GM12872 (cell line): ENCODE data around the gene DCC.

ENCODE experiments used
- TF ChIP-seq, protein P1 (sequence below): IDR thresholded peaks from 3 replicates; pipeline ENCODE4 v1.5.1; 2011; ENCODE audit warnings: low read depth, mild to moderate bottlenecking, low read length, moderate library complexity; ENCODE audit not compliant: insufficient read depth

Gene DCC

DNA sequence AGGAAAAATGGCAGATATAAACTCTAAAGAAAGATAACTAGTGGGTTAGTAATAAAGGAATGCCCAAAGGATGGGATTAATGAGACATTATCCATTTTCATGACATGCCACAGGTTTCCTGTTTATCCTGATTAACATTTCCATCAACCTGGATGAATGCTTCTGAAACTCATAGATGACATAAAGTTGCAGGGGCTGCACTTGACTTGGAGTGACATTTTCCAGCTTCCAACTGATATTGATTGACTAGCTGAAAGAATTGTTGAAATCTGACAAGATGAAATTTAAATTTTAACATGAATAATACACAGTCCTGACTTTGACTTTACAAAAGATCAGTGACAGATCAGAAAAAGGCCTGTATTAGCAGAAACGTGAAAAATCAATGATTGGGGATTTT is 214.2 kb downstream of the DCC start:
- TF ChIP-seq, protein P1, sequence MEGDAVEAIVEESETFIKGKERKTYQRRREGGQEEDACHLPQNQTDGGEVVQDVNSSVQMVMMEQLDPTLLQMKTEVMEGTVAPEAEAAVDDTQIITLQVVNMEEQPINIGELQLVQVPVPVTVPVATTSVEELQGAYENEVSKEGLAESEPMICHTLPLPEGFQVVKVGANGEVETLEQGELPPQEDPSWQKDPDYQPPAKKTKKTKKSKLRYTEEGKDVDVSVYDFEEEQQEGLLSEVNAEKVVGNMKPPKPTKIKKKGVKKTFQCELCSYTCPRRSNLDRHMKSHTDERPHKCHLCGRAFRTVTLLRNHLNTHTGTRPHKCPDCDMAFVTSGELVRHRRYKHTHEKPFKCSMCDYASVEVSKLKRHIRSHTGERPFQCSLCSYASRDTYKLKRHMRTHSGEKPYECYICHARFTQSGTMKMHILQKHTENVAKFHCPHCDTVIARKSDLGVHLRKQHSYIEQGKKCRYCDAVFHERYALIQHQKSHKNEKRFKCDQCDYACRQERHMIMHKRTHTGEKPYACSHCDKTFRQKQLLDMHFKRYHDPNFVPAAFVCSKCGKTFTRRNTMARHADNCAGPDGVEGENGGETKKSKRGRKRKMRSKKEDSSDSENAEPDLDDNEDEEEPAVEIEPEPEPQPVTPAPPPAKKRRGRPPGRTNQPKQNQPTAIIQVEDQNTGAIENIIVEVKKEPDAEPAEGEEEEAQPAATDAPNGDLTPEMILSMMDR = no peak

DNA sequence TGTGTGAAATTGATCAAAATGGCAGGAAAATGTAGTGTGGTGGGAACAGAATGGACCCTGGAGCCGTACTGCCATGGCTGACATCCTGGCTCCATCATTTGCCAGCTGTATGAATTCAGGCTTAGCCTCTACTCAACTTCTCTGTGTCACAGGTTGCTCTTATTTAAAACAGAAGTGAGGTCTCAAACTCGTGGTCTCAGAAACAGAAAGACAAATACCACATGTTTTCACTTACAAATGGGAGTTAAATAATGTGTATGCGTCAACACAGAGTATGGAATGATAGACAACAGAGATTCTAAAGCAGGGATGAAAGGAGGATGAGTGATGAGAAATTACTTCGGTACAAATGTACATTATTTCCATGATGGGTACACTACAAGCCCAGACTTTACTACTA is 227.4 kb downstream of the DCC start:
- TF ChIP-seq, protein P1 = no peak

GRCh38 chr18:52569492-52569891 is 229.5 kb downstream of the DCC start:
- TF ChIP-seq, protein P1 = no peak

DNA sequence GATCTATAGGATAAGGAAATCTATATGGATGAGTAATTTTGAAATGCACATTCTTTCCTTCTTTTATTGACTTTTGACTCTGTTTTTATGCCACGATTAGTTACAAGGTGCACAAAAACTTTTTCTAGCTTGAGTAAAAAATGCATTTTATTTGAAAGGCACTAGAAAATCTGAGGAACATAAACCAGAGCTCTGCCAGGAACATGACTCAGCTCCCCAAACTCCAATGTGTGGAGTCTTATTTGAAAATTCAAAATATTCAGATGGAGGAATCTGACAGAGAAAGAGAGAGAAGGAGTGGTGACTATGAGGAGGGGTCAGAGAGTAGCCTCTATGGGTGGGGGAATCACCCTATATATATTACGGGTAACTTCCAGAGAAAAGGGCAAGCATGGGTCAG is 231.0 kb downstream of the DCC start:
- TF ChIP-seq, protein P1 = no peak

DNA sequence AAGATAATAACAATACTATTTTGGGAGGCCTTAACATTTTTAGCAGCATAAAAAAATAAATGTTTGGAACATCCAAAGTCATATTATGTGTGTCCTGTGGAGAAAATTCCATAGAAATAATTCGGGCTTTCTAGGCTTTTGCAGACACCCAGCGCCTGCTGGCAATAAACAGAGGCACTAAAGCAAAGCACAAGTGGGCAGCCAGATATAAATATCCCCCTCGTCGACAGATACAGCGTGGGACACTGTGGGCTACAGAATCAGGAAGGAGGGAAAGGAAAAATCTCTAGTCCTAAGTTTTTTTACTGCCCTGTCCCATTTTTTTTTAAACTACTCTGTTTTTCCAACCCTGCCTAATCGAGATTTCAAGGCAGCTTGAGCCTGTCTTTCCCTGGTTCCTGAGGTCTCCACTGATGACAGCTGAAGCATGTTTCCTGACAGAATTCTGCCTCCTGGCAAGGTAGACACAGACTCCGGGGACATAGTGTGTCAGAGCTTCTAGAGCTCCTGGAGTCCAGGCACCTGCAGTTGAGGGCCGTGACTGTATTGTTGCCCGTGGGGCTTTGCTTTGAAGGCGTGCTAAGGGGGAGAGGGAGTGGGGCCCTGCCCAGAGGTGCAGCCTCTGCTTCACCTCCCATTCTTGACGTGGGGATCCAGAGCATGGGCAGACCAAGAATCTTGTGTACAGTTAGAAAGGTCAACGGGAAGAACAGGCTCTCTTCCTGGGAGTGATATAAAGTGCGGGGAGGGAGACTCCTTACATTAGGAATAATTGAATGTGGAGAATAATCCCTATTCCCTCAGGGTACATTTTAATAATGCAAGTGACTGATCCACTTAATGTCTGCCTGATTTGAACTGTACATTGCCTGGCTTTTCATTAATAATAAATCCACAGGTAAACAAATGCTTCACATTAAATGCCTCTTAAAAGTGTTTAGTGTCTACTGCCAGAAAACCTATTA is 232.3 kb downstream of the DCC start:
- TF ChIP-seq, protein P1 = no peak

GRCh38 chr18:52577795-52578194 is 237.8 kb downstream of the DCC start:
- TF ChIP-seq, protein P1 = no peak

DNA sequence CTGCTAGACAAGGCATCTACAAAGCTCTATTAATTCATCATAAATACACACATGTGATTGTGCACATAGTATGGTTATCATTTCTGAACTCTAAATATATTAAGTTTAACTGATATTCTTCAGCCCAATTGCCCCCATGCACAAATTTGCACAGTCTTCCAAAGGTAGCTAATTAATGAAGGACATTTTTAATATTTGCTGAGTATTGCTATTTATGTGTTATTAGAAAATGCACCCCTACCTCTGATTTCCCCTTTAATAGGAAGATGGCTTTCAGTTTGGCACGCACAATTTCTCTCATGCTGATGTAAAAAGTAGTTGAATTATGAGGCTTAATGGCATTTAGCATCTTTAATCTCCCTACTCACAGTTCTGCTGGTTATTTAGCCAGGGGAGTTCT is 242.1 kb downstream of the DCC start:
- TF ChIP-seq, protein P1 = no peak
